Stimulated activated CD4-positive, alpha-beta T cell treated with anti-CD3 and anti-CD28 coated beads, Interleukin-4, amount 100 ng/mL, for 48 hours (primary cell): ENCODE results near the gene VRK3.
A peak's percentile ranks its signal among the peaks of the same experiment; 100 is the strongest.

ENCODE experiments used
- DNase-seq, 2 donors: peaks; one replicate each; pipeline ENCODE4 v3.0.0-alpha.2; 2020; ENCODE audit warnings: low read depth in 2 of 2

VRK3 gene

GRCh38 chr19:49930483-49931011, 94.6 kb downstream of the VRK3 start:
- no peak for DNase-seq

- peak; percentile 88 to 92 for DNase-seq
These were observed 95.3 kb downstream of the VRK3 start for GRCh38 chr19:49929611-49930482.

GRCh38 chr19:49929121-49929610, 96.0 kb downstream of the VRK3 start, which contains the start of the genes ATF5 and NUP62:
Gene ATF5, plus strand, starts transcription at chr19:49929205. Its CDS starts 1,646 bp downstream, at chr19:49930851.
Gene NUP62, minus strand, starts transcription at chr19:49929504. Its CDS starts 19,697 bp downstream, at chr19:49909807.
- peak; percentile 88 to 95 for DNase-seq

- no peak for DNase-seq
These were observed 97.5 kb downstream of the VRK3 start for GRCh38 chr19:49927526-49928264.

- no peak for DNase-seq
These were observed 98.7 kb downstream of the VRK3 start for GRCh38 chr19:49926515-49926914.
